NT2/D1 (cell line): ENCODE data around the gene MYMX.

Experiments
- SUZ12 ChIP-seq: IDR thresholded peaks from 2 replicates; pipeline ENCODE4 v1.6.1; 2011; ENCODE audit not compliant: insufficient read length, insufficient read depth; ENCODE audit errors: extremely low read depth
- YY1 ChIP-seq: IDR thresholded peaks from 2 replicates; pipeline ENCODE4 v1.6.1; 2011; ENCODE audit not compliant: insufficient read length, insufficient read depth
- ZNF274 ChIP-seq: IDR thresholded peaks from 2 replicates; pipeline ENCODE4 v1.6.1; 2011; ENCODE audit warnings: mild to moderate bottlenecking, low read depth, low read length

- no peak for TF ChIP-seq SUZ12
- TF ChIP-seq ZNF274, result no peak
- TF ChIP-seq YY1, result no peak
Observed at GRCh38 chr6:44172731-44173500, 43.8 kb upstream of the MYMX start.
